ENCODE measurements around the gene CCDC110.

GRCh38 chr4:185441479-185441878 is 30.1 kb downstream of the CCDC110 start:
- TF ChIP-seq CTCF (IDR thresholded peaks at IDR 0.05) (no peak), POLR2A (IDR thresholded peaks at IDR 0.05) (no peak), POLR2AphosphoS5 (IDR thresholded peaks at IDR 0.05) (no peak)
